IMR-90 (cell line): ENCODE data around the gene TRPV4. TPM values are rescaled to one million over a fixed set of nuclear protein-coding genes. Genes with fewer than 3 reads are reported as not detected.

ENCODE experiments used
- ATAC-seq: fragments of 200-7000 bp; cut with Tn5 transposase; 2 replicates; pipeline ENCODE4 v1.9.1; 2020; ENCODE audit warnings: low read depth, mild to moderate bottlenecking, moderate library complexity
- BruUV-seq: library from RNA; stranded (reverse); fragments of 400-500 nt; replicated peaks from 2 replicates; lab custom pipeline; 2021; lab: Mats Ljungman, UMichigan
- CTCF ChIA-PET: fragments of 300-600 bp; formaldehyde crosslinking; extraction: SDS; loops from one replicate; lab custom pipeline; 2021; ENCODE audit warnings: antibody characterized with exemption; lab: Yijun Ruan, JAX
- POLR2A ChIA-PET: fragments of 300-600 bp; sonication (Branson Sonifier 250); formaldehyde crosslinking; loops from one replicate; lab custom pipeline; 2022; ENCODE audit warnings: antibody characterized with exemption; ENCODE audit not compliant: unreplicated experiment; lab: Charles Lee
- DNase-seq: peaks from one replicate; pipeline ENCODE4 v3.0.0; 2013
- H2AFZ ChIP-seq: replicated peaks from 2 replicates; pipeline ENCODE3; 2013; ENCODE audit warnings: low read length, mild to moderate bottlenecking; ENCODE audit not compliant: poor library complexity
- H2AK5ac ChIP-seq: 2 replicates; pipeline ENCODE4 v1.6.1; 2013; ENCODE audit warnings: low read depth, low read length, inconsistent platforms
- H2AK9ac ChIP-seq: replicated peaks from 2 replicates; pipeline ENCODE3; 2013; ENCODE audit warnings: mild to moderate bottlenecking, low read depth, low read length, moderate library complexity; ENCODE audit not compliant: poor library complexity
- H2BK120ac ChIP-seq: 2 replicates; pipeline ENCODE4 v1.6.1; 2013; ENCODE audit warnings: low read depth, low read length, inconsistent platforms
- H2BK15ac ChIP-seq: 3 replicates; pipeline ENCODE4 v1.6.1; 2013; ENCODE audit warnings: low read depth, low read length, inconsistent platforms
- H2BK20ac ChIP-seq: 2 replicates; pipeline ENCODE4 v1.6.1; 2013; ENCODE audit warnings: low read depth, mild to moderate bottlenecking, inconsistent platforms, low read length, moderate library complexity
- H2BK5ac ChIP-seq: 2 replicates; pipeline ENCODE4 v1.6.1; 2013; ENCODE audit warnings: mild to moderate bottlenecking, low read depth, low read length, inconsistent platforms; ENCODE audit not compliant: poor library complexity, severe bottlenecking
- H3K14ac ChIP-seq: replicated peaks from 2 replicates; pipeline ENCODE4 v1.6.1; 2013; ENCODE audit warnings: low read depth, low read length, inconsistent platforms
- H3K18ac ChIP-seq: 2 replicates; pipeline ENCODE4 v1.6.1; 2013; ENCODE audit warnings: low read depth, low read length, control low read depth
- H3K23ac ChIP-seq: 2 replicates; pipeline ENCODE4 v1.6.1; 2013; ENCODE audit warnings: low read depth, low read length, inconsistent platforms
- H3K27ac ChIP-seq: 2 replicates; pipeline ENCODE4 v1.5.1; 2013; ENCODE audit warnings: mild to moderate bottlenecking, control low read depth, low read length; ENCODE audit not compliant: insufficient read depth
- H3K27me3 ChIP-seq: 2 replicates; pipeline ENCODE4 v1.6.1; 2013; ENCODE audit warnings: low read length; ENCODE audit not compliant: control insufficient read depth, insufficient read depth
- H3K36me3 ChIP-seq: 2 replicates; pipeline ENCODE4 v1.6.1; 2013; ENCODE audit warnings: low read length, mixed read lengths; ENCODE audit not compliant: control insufficient read depth, insufficient read depth
- H3K4ac ChIP-seq: 2 replicates; pipeline ENCODE4 v1.6.1; 2013; ENCODE audit warnings: low read depth, low read length, inconsistent platforms
- H3K4me1 ChIP-seq: 2 replicates; pipeline ENCODE4 v1.6.1; 2013; ENCODE audit warnings: low read length, mixed read lengths; ENCODE audit not compliant: control insufficient read depth, insufficient read depth
- H3K4me2 ChIP-seq: 2 replicates; pipeline ENCODE4 v1.6.1; 2013; ENCODE audit warnings: low read depth, mild to moderate bottlenecking, control low read depth, low read length, moderate library complexity
- H3K4me3 ChIP-seq: 2 replicates; pipeline ENCODE4 v1.5.1; 2013; ENCODE audit warnings: low read depth, mild to moderate bottlenecking, control low read depth, low read length, moderate library complexity; ENCODE audit not compliant: insufficient read depth
- H3K56ac ChIP-seq: 2 replicates; pipeline ENCODE4 v1.6.1; 2013; ENCODE audit warnings: low read length, inconsistent platforms; ENCODE audit not compliant: insufficient read depth; ENCODE audit errors: extremely low read depth
- H3K79me1 ChIP-seq, 2 experiments: 2 replicates each; pipeline ENCODE4 v1.6.1; 2013; ENCODE audit warnings: low read length in 2 of 2, inconsistent platforms in 1 of 2, low read depth in 1 of 2
- H3K9ac ChIP-seq: 2 replicates; pipeline ENCODE4 v1.6.1; 2013; ENCODE audit warnings: low read depth, low read length, control low read depth
- H3K9me1 ChIP-seq: 2 replicates; pipeline ENCODE4 v1.6.1; 2013; ENCODE audit warnings: low read length, inconsistent platforms; ENCODE audit not compliant: insufficient read depth
- H3K9me3 ChIP-seq: 2 replicates; pipeline ENCODE4 v1.6.1; 2013; ENCODE audit warnings: low read length; ENCODE audit not compliant: control insufficient read depth, insufficient read depth
- H4K20me1 ChIP-seq: 2 replicates; pipeline ENCODE4 v1.6.1; 2013; ENCODE audit warnings: low read length, inconsistent platforms; ENCODE audit not compliant: insufficient read depth
- H4K5ac ChIP-seq: 2 replicates; pipeline ENCODE4 v1.6.1; 2013; ENCODE audit warnings: mild to moderate bottlenecking, low read depth, low read length, control low read depth
- H4K8ac ChIP-seq, 2 experiments: 2 replicates each; pipeline ENCODE4 v1.6.1; 2013; ENCODE audit warnings: low read depth in 2 of 2, low read length in 2 of 2, control low read depth in 1 of 2, inconsistent platforms in 1 of 2
- H4K91ac ChIP-seq: 2 replicates; pipeline ENCODE4 v1.6.1; 2013; ENCODE audit warnings: low read depth, low read length, inconsistent platforms; ENCODE audit not compliant: insufficient read depth
- BHLHE40 ChIP-seq: fragments of 150-350 bp; IDR thresholded peaks from 2 replicates; pipeline ENCODE4 v1.6.1; 2016; ENCODE audit warnings: mild to moderate bottlenecking, low read depth, low read length
- CEBPB ChIP-seq: IDR thresholded peaks from 2 replicates; pipeline ENCODE4 v1.6.1; 2012; ENCODE audit warnings: low read depth, low read length, improper control_type of control experiment
- CHD1 ChIP-seq: IDR thresholded peaks from 2 replicates; pipeline ENCODE4 v1.6.1; 2012; ENCODE audit warnings: low read depth, low read length, improper control_type of control experiment
- CTCF ChIP-seq: conservative IDR thresholded peaks from 2 replicates; pipeline ENCODE4 v1.5.1; 2012; ENCODE audit warnings: mild to moderate bottlenecking, low read depth, low read length, improper control_type of control experiment
- MAZ ChIP-seq: IDR thresholded peaks from 2 replicates; pipeline ENCODE4 v1.6.1; 2012; ENCODE audit warnings: low read depth, mild to moderate bottlenecking, low read length, improper control_type of control experiment, moderate library complexity, borderline replicate concordance
- POLR2A ChIP-seq: IDR thresholded peaks from 2 replicates; pipeline ENCODE4 v1.6.1; 2012; ENCODE audit warnings: mild to moderate bottlenecking, low read depth, low read length
- SMC3 ChIP-seq: fragments of 150-350 bp; IDR thresholded peaks from 2 replicates; pipeline ENCODE4 v1.6.1; 2016; ENCODE audit warnings: low read depth, mild to moderate bottlenecking, antibody characterized with exemption, low read length, moderate library complexity
- USF2 ChIP-seq: fragments of 150-350 bp; IDR thresholded peaks from 2 replicates; pipeline ENCODE4 v1.6.1; 2017; ENCODE audit warnings: mild to moderate bottlenecking, antibody characterized with exemption, low read length, low read depth
- WGBS, 2 experiments: methylation state at CpG; one replicate each; pipeline versions ENCODE4 v1.1.5 to v1.1.7; 2013; ENCODE audit warnings: missing lambda C conversion rate in 2 of 2; ENCODE audit not compliant: insufficient read length in 1 of 2; ENCODE audit errors: extremely low coverage in 2 of 2; 5-methylcytosine and 5-hydroxymethylcytosine counted together
- dilution Hi-C: fragments of 300-500 bp; cut with HindIII; formaldehyde crosslinking; loops from one replicate; pipeline ENCODE4 v1.14.3; 2018; ENCODE audit warnings: low sequenced_read_pairs; ENCODE audit not compliant: unreplicated experiment
- in situ Hi-C: fragments of 300-500 bp; cut with MboI; formaldehyde crosslinking; loops from 3 replicates; pipeline ENCODE4 v1.14.3; 2019; ENCODE audit warnings: low sequenced_read_pairs, inconsistent platforms, mixed read lengths
- intact Hi-C: fragments of 100-400 bp; cut with micrococcal nuclease; formaldehyde crosslinking; loops from 2 replicates; pipeline ENCODE4 v1.10.0; 2022
- polyA plus RNA-seq, 3 experiments: library from polyadenylated mRNA; depleted of rRNA; stranded (reverse); fragments of >200 nt; gene quantifications; 2 replicates each; pipeline ENCODE4 v1.2.3, GENCODE V29; 2012; ENCODE audit warnings: low replicate concordance in 1 of 3
- total RNA-seq: library from RNA; depleted of rRNA; stranded (reverse); fragments of >200 nt; gene quantifications from 2 replicates; pipeline ENCODE4 v1.2.3, GENCODE V29; 2012

TRPV4 gene
- total and polyA plus RNA-seq, 2 of the 4 experiments (the other 2 are of a cell fraction): 1.1 to 6.1 TPM

- ChIA-PET POLR2A (no interaction called here), CTCF (interaction anchor here (1.5 kb wide), 1 partner anchor 161 kb away, joined by 6 read pairs; no protein-coding TSS in a partner anchor)
- Histone ChIP-seq H4K20me1 (no peaks in the 10 kb centered on the region), H2BK5ac (no peak overlapping the region), H3K9ac (no peak overlapping the region), H4K5ac (no peak overlapping the region), H3K4ac (no peak overlapping the region), H2AK5ac (no peak overlapping the region), H3K14ac (no peak overlapping the region), H3K79me1 (no peaks in the 10 kb centered on the region), H3K9me3 (peaks cover 2% of the 10 kb centered on the region; the same call in 1 of the 2 replicates), H4K8ac (no peak overlapping the region), H3K4me2 (no peak overlapping the region), H3K27ac (no peak overlapping the region), H3K9me1 (no peaks in the 10 kb centered on the region), H2BK120ac (no peak overlapping the region), H3K27me3 (peaks cover 23% of the 10 kb centered on the region; the same call in 1 of the 2 replicates), H3K4me1 (no peaks in the 10 kb centered on the region), H2BK15ac (no peak overlapping the region), H2AFZ (no peak overlapping the region), H2BK20ac (no peak overlapping the region), H3K36me3 (no peaks in the 10 kb centered on the region), H3K4me3 (no peak overlapping the region), H3K18ac (no peak overlapping the region), H3K56ac (no peak overlapping the region), H3K23ac (no peak overlapping the region), H4K91ac (no peak overlapping the region), H2AK9ac (no peak overlapping the region)
- intact Hi-C loops: no loop called here
- ATAC-seq (no peak), DNase-seq (no peak)
- dilution Hi-C loops: no loop called here
- WGBS, 2 experiments: 12% methylated on average over 3 of the region's 15 CpGs; no CpG with 5 or more reads in 1 of the 2 experiments
- in situ Hi-C loops: no loop called here
- BruUV-seq: no TSS peak
- no peak for TF ChIP-seq MAZ
- TF ChIP-seq BHLHE40: no peak
- no peak for TF ChIP-seq SMC3
- TF ChIP-seq CHD1: no peak
- no peak for TF ChIP-seq POLR2A
- TF ChIP-seq USF2: no peak
- no peak for TF ChIP-seq CEBPB
- no peak for TF ChIP-seq CTCF
These were observed 74.5 kb downstream of the TRPV4 start for GRCh38 chr12:109758426-109759420.
